Right lobe of liver (tissue), 6 donors: Measurements from ENCODE around the gene STK32A. TPM values are rescaled to one million over a fixed set of nuclear protein-coding genes. Genes with fewer than 3 reads are reported as not detected.

Experiments
- ATAC-seq, 4 donors: fragments of 200-7000 bp; cut with Tn5 transposase; one replicate each; pipeline ENCODE4 v1.9.1; 2020; ENCODE audit warnings: mild to moderate bottlenecking in 4 of 4, moderate library complexity in 4 of 4
- DNase-seq, 3 donors: peaks; one replicate each; pipeline ENCODE4 v3.0.0-alpha.2; 2020
- H3K27ac ChIP-seq, 3 donors: fragments of 200-600 bp; one replicate each; pipeline ENCODE4 v1.8.0; 2022
- H3K27me3 ChIP-seq, 2 donors: fragments of 200-600 bp; one replicate each; pipeline ENCODE4 v1.8.0; 2022
- H3K36me3 ChIP-seq, 4 donors: fragments of 200-600 bp; sonication (generic) in 1 of 4; one replicate each; pipeline versions ENCODE4 v1.5.1 to v1.8.0; 2017 to 2022; ENCODE audit warnings: control low read depth in 1 of 4
- H3K4me1 ChIP-seq, 4 donors: fragments of 200-600 bp; sonication (generic) in 1 of 4; one replicate each; pipeline versions ENCODE4 v1.5.1 to v1.8.0; 2017 to 2022; ENCODE audit warnings: control low read depth in 1 of 4
- H3K4me3 ChIP-seq, 3 donors: fragments of 200-600 bp; one replicate each; pipeline ENCODE4 v1.8.0; 2022
- H3K9me3 ChIP-seq, 4 donors: fragments of 200-600 bp; sonication (generic) in 1 of 4; one replicate each; pipeline versions ENCODE4 v1.5.1 to v1.8.0; 2017 to 2022; ENCODE audit warnings: control low read depth in 1 of 4
- CTCF ChIP-seq, 4 donors: fragments of 200-600 bp in 3 of 4; fragments of 450-650 bp in 1 of 4; IDR thresholded peaks; one replicate each; pipeline versions ENCODE4 v1.5.1 to v1.8.0; 2016 to 2022; ENCODE audit warnings: antibody characterized with exemption in 4 of 4, mild to moderate bottlenecking in 2 of 4
- POLR2A ChIP-seq: fragments of 450-650 bp; IDR thresholded peaks from one replicate; pipeline ENCODE4 v1.6.1; 2017; ENCODE audit warnings: antibody characterized with exemption, mild to moderate bottlenecking
- WGBS: methylation state at CpG from one replicate; pipeline ENCODE4 v1.1.6; 2018; ENCODE audit warnings: low coverage, low lambda C conversion rate; ENCODE audit not compliant: insufficient coverage; ENCODE audit errors: missing lambda C conversion rate; 5-methylcytosine and 5-hydroxymethylcytosine counted together
- intact Hi-C, 2 donors: fragments of 100-400 bp; cut with DNase I; formaldehyde crosslinking; loops; one replicate each; pipeline versions ENCODE4 v1.11.2 to v1.14.1; 2022
- total RNA-seq, 6 experiments: library from RNA; depleted of rRNA in 2 of 6; stranded (reverse); fragments of >200 nt in 2 of 6; fragmentation: NEBNext Ultra II Directional in 3 of 6; extraction: Animal tissue kit (Norgen Biotek cat#: 25700) in 3 of 6; gene quantifications; one replicate each; pipeline versions ENCODE4 v1.1.0 to v1.2.4, GENCODE V29; 2016 to 2023
- donor health status: DM: no; HTN: yes; CAD: no.
- donor health status: DM: no; HTN: no; CAD: no.
- donor health status: DM: no; HTN: no; CAD: no.
- donor health status: DM: no; HTN: yes; CAD: no.
- donor health status: DM: no; HTN: yes; CAD: no.

Gene STK32A
- total RNA-seq, 6 experiments from 2014 or later = 0.05 to 0.42 (median 0.15) TPM; not detected in 3

GRCh38 chr5:147404706-147405105 is 169.9 kb downstream of the STK32A start:
- intact Hi-C loops = no loop called here
- Histone ChIP-seq H3K4me3 (no peak overlapping the region), H3K36me3 (no peaks in the 10 kb centered on the region), H3K9me3 (no peaks in the 10 kb centered on the region), H3K4me1 (no peaks in the 10 kb centered on the region), H3K27ac (no peak overlapping the region), H3K27me3 (no peaks in the 10 kb centered on the region)
- WGBS = 67% methylated on average over 1 of the region's 1 CpG
- no peak for DNase-seq
- no peak for ATAC-seq
- TF ChIP-seq POLR2A (no peak), CTCF (IDR thresholded peaks at IDR 0.05) (no peak)

- ATAC-seq (no peak), DNase-seq (no peak)
- no peaks in the 10 kb centered on the region for H3K4me1 ChIP-seq
- H3K36me3 ChIP-seq = no peaks in the 10 kb centered on the region
- no peaks in the 10 kb centered on the region for H3K27me3 ChIP-seq
- TF ChIP-seq CTCF (IDR thresholded peaks at IDR 0.05) (no peak), POLR2A (no peak)
- H3K27ac ChIP-seq = no peak overlapping the region
- no peaks in the 10 kb centered on the region for H3K9me3 ChIP-seq
- WGBS = no CpG with 5 or more reads among the region's 1 CpG
- H3K4me3 ChIP-seq = no peak overlapping the region
- intact Hi-C loops = no loop called here
Measured at GRCh38 chr5:147406636-147407035, 171.8 kb downstream of the STK32A start.

GRCh38 chr5:147407094-147407681 is 172.4 kb downstream of the STK32A start:
- H3K4me3 ChIP-seq = no peak overlapping the region
- DNase-seq (no peak), ATAC-seq (peak in 1 of 4 donors; percentile 13)
- 63% methylated on average over 8 of the region's 8 CpGs for WGBS
- H3K4me1 ChIP-seq = no peaks in the 10 kb centered on the region
- no peak for TF ChIP-seq POLR2A
- no peak for TF ChIP-seq CTCF (IDR thresholded peaks at IDR 0.05)
- H3K27me3 ChIP-seq = no peaks in the 10 kb centered on the region
- no peaks in the 10 kb centered on the region for H3K9me3 ChIP-seq
- no peaks in the 10 kb centered on the region for H3K36me3 ChIP-seq
- H3K27ac ChIP-seq = no peak overlapping the region
- intact Hi-C loops = no loop called here

- DNase-seq (no peak), ATAC-seq (no peak)
- WGBS = 72% methylated on average over 2 of the region's 2 CpGs
- no peaks in the 10 kb centered on the region for H3K4me1 ChIP-seq
- no peak overlapping the region for H3K4me3 ChIP-seq
- intact Hi-C loops = no loop called here
- no peaks in the 10 kb centered on the region for H3K36me3 ChIP-seq
- no peak overlapping the region for H3K27ac ChIP-seq
- no peaks in the 10 kb centered on the region for H3K27me3 ChIP-seq
- TF ChIP-seq POLR2A (no peak), CTCF (IDR thresholded peaks at IDR 0.05) (no peak)
- H3K9me3 ChIP-seq = no peaks in the 10 kb centered on the region
Measured at GRCh38 chr5:147408980-147409379, 174.2 kb downstream of the STK32A start.
